RWPE1 (cell line): ENCODE measurements around the gene ERCC6L2.

Experiments used
- CTCF ChIA-PET: fragments of 350-600 bp; sonication (Branson Sonifier 250); formaldehyde crosslinking; extraction: SDS; loops from one replicate; lab custom pipeline; 2021; lab: Yijun Ruan, JAX
- POLR2A ChIA-PET: fragments of 400-600 bp; formaldehyde crosslinking; extraction: SDS; loops from one replicate; lab custom pipeline; 2020; ENCODE audit warnings: antibody characterized with exemption; ENCODE audit not compliant: low non-redundant PET; lab: Yijun Ruan, JAX
- DNase-seq: peaks from one replicate; pipeline ENCODE4 v3.0.0; 2012; ENCODE audit warnings: low spot score
- H3K27ac ChIP-seq: fragments of 450-650 bp; 2 replicates; pipeline ENCODE4 v1.5.1; 2017
- CTCF ChIP-seq: fragments of 450-650 bp; conservative IDR thresholded peaks from 2 replicates; pipeline ENCODE4 v1.5.1; 2017; ENCODE audit warnings: low read depth, mild to moderate bottlenecking

The ERCC6L2 gene

GRCh38 chr9:95937131-95937530 lies 61.6 kb downstream of the ERCC6L2 start:
- peak; percentile 38 for DNase-seq
- CTCF ChIA-PET = no interaction called here
- no peak for TF ChIP-seq CTCF
- POLR2A ChIA-PET = no interaction called here
- H3K27ac ChIP-seq = no peak overlapping the region

GRCh38 chr9:95938724-95939123 lies 63.2 kb downstream of the ERCC6L2 start:
- no peak overlapping the region for H3K27ac ChIP-seq
- DNase-seq = no peak
- ChIA-PET CTCF (interaction anchor here (0.6 kb wide), 1 partner anchor 82 kb away, joined by 5 read pairs; no protein-coding TSS in a partner anchor), POLR2A (no interaction called here)
- peak; percentile 34; the same call in 1 of the 2 replicates for TF ChIP-seq CTCF

- no peak overlapping the region for H3K27ac ChIP-seq
- ChIA-PET CTCF (no interaction called here), POLR2A (no interaction called here)
- no peak for TF ChIP-seq CTCF
- DNase-seq = no peak
Observed at GRCh38 chr9:95939472-95939871, 64.0 kb downstream of the ERCC6L2 start.

GRCh38 chr9:95940265-95940664 lies 64.8 kb downstream of the ERCC6L2 start:
- no peak overlapping the region for H3K27ac ChIP-seq
- DNase-seq = no peak
- CTCF ChIA-PET = no interaction called here
- POLR2A ChIA-PET = no interaction called here
- no peak for TF ChIP-seq CTCF

- POLR2A ChIA-PET = no interaction called here
- CTCF ChIA-PET = no interaction called here
- no peak overlapping the region for H3K27ac ChIP-seq
- TF ChIP-seq CTCF = no peak
- no peak for DNase-seq
Observed at GRCh38 chr9:95942016-95942415, 66.5 kb downstream of the ERCC6L2 start.

- ChIA-PET CTCF (no interaction called here), POLR2A (no interaction called here)
- DNase-seq = no peak
- H3K27ac ChIP-seq = no peak overlapping the region
- no peak for TF ChIP-seq CTCF
Observed at GRCh38 chr9:95947118-95947517, 71.6 kb downstream of the ERCC6L2 start.
